GM18499 (cell line): ENCODE measurements around the gene BSN.

Experiments used
- ATAC-seq: cut with Tn5 transposase; IDR thresholded peaks from one replicate; pipeline ENCODE4 v1.9.1; 2021; ENCODE audit warnings: moderate number of reproducible peaks; ENCODE audit not compliant: insufficient read depth, unreplicated experiment

BSN gene

DNA sequence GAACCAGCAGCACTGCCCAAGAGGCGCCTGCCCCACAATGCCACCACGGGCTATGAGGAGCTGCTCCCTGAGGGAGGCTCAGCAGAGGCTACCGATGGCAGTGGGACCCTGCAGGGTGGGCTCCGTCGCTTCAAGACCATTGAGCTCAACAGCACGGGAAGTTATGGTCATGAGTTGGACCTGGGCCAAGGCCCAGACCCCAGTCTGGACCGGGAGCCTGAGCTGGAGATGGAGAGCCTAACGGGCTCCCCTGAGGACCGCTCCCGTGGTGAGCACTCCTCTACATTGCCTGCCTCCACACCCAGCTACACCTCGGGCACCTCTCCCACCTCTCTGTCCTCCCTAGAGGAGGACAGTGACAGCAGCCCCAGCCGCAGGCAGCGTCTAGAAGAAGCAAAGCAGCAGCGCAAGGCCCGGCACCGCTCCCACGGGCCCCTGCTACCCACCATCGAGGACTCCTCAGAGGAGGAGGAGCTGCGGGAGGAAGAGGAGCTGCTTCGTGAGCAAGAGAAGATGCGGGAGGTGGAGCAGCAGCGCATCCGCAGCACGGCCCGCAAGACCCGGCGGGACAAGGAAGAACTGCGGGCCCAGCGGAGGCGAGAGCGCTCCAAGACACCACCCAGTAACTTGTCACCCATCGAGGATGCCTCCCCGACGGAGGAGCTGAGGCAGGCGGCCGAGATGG lies 98.1 kb downstream of the BSN start:
- ATAC-seq, result no peak

DNA sequence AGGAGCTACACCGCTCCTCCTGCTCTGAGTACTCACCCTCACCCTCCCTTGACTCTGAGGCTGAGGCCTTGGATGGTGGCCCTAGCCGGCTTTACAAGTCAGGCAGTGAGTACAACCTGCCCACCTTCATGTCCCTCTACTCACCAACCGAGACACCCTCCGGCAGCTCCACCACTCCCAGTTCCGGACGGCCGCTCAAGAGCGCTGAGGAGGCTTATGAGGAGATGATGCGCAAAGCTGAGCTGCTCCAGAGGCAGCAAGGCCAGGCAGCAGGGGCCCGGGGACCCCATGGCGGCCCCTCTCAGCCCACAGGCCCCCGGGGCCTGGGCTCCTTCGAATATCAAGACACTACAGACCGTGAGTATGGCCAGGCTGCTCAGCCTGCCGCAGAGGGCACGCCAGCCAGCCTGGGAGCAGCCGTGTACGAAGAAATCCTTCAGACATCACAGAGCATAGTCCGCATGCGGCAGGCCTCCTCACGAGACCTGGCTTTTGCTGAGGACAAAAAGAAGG lies 98.7 kb downstream of the BSN start:
- ATAC-seq, result no peak

DNA sequence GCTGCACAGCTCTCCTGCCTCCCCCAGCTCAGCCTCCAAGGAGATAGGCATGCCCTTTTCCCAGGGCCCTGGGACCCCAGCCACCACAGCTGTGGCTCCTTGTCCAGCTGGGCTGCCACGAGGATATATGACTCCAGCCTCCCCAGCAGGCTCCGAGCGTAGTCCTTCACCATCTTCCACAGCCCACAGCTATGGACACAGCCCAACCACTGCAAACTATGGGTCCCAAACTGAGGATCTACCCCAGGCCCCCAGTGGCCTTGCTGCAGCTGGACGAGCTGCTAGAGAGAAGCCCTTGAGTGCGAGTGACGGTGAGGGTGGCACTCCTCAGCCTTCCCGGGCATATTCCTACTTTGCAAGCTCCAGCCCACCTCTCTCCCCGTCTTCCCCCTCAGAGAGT lies 99.3 kb downstream of the BSN start:
- ATAC-seq, result no peak

DNA sequence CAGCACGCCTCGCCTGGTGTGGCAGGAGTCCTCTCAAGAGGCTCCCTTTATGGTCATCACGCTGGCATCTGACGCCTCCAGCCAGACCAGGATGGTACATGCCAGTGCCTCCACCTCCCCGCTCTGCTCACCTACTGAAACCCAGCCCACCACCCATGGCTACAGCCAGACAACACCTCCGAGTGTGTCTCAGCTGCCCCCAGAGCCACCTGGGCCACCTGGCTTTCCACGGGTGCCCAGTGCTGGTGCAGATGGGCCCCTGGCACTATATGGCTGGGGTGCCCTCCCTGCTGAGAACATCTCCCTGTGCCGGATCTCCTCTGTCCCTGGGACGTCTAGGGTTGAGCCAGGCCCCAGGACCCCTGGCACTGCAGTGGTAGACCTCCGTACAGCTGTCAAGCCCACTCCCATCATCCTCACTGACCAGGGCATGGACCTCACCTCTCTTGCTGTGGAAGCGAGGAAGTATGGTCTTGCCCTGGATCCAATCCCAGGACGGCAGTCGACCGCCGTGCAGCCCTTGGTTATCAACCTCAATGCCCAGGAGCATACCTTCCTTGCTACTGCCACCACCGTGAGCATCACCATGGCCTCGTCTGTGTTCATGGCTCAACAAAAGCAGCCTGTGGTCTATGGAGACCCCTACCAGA lies 100.0 kb downstream of the BSN start:
- no peak for ATAC-seq

DNA sequence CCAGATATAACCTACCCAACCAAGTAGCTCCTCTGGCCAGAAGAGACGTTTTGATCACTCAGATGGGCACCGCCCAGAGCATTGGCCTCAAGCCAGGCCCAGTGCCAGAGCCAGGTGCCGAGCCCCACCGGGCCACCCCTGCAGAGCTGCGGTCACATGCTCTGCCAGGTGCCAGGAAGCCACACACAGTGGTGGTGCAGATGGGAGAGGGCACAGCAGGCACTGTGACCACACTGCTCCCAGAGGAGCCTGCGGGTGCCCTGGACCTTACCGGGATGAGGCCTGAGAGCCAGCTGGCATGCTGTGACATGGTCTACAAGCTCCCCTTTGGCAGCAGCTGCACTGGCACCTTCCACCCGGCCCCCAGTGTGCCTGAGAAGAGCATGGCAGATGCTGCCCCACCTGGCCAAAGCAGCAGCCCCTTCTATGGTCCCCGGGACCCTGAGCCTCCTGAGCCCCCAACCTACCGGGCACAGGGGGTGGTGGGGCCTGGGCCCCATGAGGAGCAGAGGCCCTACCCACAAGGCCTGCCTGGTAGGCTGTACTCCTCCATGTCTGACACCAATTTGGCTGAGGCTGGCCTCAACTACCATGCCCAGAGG lies 100.8 kb downstream of the BSN start:
- ATAC-seq, result no peak

DNA sequence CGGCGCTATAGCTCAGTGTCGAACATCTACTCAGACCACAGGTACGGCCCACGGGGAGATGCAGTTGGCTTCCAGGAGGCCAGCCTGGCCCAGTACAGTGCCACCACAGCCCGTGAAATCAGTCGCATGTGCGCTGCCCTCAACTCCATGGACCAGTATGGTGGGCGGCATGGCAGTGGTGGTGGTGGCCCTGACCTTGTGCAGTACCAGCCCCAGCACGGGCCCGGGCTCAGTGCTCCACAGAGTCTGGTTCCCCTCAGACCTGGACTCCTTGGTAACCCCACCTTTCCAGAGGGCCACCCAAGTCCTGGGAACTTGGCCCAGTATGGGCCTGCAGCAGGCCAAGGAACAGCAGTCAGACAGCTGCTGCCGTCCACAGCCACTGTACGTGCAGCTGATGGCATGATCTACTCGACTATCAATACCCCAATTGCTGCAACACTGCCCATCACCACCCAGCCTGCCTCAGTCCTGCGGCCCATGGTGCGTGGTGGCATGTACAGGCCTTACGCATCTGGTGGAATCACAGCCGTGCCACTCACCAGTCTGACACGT lies 101.5 kb downstream of the BSN start:
- ATAC-seq, result no peak

DNA sequence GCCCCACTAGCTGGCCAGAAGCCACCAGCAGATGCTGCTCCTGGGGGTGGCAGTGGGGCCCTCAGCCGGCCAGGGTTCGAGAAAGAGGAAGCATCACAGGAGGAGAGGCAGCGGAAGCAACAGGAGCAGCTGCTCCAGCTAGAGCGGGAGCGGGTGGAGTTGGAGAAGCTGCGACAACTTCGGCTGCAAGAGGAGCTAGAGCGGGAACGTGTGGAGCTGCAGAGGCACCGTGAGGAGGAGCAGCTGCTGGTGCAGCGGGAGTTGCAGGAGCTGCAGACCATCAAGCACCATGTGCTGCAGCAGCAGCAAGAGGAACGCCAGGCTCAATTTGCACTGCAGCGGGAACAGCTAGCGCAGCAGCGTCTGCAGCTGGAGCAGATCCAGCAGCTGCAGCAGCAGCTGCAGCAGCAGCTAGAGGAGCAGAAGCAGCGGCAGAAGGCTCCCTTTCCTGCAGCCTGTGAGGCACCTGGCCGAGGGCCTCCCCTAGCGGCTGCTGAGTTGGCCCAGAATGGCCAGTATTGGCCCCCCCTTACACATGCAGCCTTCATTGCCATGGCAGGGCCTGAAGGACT lies 102.3 kb downstream of the BSN start:
- ATAC-seq, result no peak

DNA sequence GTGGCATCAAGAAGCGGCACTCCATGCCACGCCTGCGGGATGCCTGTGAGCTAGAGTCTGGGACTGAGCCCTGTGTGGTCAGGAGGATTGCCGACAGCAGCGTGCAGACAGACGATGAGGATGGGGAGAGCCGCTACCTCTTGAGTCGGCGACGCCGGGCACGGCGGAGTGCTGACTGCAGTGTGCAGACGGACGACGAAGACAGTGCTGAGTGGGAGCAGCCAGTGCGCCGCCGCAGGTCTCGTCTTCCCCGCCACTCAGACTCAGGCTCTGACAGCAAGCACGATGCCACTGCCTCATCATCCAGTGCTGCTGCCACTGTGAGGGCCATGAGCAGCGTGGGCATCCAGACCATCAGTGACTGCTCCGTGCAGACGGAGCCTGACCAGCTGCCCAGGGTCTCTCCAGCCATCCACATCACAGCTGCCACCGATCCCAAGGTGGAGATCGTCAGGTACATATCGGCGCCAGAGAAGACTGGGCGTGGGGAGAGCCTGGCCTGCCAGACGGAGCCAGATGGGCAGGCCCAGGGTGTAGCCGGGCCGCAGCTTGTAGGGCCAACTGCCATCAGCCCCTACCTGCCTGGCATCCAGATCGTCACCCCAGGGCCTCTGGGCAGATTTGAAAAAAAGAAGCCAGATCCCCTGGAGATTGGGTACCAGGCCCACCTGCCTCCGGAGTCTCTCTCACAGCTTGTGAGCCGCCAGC lies 103.1 kb downstream of the BSN start:
- no peak for ATAC-seq

DNA sequence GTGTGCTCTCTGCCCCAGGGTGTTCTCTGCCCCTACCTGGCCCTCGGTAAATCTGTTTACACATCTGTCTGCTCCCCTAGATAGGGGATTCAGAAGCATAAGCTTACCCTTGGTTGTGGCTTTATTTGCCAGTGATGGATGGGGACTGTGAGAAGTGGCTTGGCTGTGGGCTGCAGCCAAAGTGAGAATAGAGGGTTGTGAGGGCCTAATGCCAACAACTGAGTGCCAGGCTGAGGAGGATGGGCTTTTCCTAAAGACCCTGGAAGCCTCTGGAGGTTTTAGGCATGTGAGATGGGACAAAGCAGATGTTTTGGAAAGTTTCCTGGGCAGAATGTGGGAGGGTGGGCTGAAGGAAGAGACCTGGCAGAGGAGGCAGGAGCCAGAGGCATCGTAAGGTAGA lies 104.4 kb downstream of the BSN start:
- no peak for ATAC-seq

DNA sequence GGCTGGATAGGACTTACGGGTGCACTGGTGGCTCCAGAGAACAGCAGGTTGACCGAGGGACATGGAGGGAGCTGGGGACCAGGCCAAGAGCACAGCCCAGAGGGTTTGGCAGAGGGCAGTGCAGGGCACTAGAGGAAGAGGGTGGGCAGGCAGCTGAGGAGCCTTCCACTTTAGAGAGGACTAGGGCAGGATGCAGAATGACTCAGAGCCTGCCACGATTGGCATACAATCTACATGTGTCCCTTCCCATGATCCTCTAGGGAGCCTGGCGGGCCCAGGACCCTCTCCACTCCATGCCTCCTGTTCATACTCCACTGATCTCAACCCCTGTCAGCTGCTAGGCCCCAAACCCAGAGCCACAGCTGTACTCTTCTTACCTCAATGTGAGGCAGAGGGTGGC lies 105.5 kb downstream of the BSN start:
- ATAC-seq, result no peak

DNA sequence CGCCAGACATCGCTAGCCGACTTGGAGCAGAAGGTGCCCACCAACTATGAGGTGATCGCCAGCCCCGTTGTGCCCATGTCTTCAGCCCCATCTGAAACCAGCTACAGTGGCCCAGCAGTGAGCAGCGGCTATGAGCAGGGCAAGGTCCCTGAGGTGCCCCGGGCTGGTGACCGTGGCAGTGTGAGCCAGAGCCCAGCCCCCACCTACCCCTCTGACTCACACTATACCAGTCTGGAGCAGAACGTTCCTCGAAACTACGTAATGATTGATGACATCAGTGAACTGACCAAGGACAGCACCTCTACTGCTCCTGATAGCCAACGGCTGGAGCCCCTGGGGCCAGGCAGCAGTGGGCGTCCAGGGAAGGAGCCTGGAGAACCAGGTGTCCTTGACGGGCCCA lies 107.0 kb downstream of the BSN start:
- ATAC-seq, result no peak

DNA sequence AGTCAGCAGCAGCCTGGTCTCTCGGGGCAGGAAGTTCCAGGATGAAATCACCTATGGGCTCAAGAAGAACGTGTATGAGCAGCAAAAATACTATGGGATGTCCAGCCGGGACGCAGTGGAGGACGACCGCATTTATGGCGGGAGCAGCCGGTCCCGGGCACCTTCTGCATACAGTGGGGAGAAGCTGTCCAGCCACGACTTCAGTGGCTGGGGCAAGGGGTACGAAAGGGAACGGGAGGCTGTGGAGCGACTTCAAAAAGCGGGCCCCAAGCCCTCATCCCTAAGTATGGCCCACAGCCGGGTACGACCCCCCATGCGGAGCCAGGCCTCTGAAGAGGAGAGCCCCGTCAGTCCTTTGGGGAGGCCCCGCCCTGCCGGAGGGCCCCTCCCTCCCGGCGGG lies 107.7 kb downstream of the BSN start:
- ATAC-seq, result no peak

DNA sequence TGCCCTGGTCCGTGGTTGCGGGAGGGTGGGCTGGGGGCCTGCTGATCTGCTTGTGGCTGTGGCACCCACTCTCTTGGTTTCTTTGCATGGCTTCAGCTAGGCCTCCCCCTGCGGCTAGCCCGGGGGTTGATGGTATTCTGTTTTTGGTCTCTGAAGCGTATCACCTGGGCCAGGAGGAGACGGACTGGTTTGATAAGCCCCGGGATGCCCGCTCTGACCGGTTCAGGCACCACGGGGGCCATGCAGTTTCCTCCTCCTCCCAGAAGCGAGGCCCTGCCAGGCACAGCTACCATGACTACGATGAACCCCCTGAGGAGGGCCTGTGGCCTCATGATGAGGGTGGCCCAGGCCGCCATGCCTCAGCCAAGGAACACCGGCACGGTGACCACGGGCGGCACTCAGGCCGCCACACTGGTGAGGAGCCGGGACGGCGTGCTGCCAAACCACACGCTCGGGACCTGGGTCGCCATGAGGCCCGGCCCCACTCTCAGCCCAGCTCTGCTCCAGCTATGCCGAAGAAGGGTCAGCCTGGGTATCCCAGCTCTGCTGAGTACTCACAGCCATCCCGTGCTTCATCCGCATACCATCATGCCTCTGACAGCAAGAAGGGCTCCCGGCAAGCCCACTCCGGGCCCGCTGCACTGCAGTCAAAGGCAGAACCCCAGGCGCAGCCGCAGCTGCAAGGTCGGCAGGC lies 108.6 kb downstream of the BSN start:
- no peak for ATAC-seq

DNA sequence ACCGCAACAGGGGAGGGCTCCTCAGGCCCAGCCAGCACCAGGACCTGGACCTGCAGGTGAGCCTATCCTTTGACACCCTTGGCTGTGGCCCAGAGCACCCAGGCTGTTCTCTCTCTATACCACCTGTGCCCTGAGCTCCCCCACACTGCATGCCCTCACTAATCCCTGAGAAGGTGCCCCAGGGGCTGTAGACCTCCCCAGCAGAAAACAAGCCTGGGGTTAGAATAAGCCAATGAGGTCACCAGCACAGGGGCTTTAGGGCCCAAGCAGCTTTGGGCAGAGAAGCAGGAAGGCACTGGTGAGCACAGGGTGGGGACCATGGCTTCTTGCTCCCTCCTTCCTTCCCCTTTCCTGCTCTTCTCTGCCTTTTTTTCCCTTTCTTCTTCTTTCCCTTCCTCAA lies 109.6 kb downstream of the BSN start:
- no peak for ATAC-seq

DNA sequence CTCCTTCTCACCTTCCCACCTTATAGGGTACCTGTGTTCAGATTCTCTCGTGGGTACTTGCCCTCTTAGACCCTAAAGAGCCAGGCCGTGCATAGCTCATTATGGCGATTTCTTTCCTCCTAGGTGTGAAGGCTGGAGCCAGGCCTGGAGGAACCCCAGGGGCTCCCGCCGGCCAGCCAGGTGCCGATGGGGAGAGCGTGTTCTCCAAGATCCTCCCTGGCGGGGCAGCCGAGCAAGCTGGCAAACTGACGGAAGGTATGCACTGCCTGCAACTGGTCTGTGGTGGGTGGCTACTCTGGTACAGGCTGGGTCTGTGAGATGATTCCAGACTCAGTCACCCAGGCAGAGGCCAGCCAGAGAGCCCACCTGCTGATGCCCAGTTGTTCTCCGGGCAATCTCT lies 110.0 kb downstream of the BSN start:
- no peak for ATAC-seq

DNA sequence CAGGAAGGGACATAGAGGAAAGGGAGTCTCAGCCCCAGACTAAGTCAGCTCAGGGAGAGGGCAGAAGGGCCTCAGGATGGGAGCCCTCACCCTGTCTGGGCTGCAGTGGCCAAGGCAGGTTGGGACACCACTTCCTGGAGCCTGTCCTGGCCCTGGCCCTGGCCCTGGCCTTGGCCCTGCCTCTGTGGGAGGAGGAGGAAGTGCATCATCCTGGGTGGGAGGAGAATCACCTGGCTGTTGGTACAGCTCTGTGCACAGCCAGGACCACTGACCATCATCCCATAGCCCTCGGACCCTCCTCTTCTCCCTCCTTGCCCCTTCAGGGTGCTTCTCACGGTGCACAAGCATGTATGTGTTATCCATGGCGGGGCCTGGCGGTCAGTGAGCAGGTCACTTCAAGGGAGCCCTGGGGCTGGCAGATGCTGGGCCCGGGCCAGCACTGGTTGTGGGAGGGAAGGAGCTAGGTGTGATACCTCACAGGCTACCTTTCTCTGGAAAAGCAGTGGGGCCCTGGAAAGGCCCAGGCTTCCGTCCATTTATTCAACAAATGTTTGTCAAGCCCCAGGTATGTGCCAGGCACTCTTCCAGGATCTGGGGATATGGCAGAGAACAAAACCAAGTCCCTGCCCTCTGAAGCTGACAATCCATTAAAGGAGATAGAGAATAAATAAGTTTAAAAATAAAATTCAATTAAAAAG lies 111.7 kb downstream of the BSN start:
- ATAC-seq, result no peak

DNA sequence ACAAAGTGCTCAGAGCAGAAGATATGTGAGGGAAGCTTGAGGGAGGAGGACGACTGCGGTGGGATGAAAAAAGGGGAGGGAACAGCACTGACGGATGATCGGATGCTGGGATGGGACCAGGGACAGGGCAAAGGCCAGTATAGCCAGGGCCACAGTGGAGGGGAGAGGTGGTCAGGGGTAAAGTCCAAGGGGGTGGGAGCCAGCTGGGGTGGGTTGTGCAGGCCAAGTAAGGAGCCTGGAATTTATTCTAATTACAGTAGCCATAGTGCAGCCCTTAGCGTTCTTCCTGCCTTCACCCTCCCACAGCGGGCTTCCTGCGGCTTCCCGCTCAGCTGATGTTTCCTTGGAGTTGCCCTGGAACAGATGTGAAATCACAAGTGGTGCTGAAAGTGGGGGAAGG lies 112.3 kb downstream of the BSN start:
- ATAC-seq, result no peak

DNA sequence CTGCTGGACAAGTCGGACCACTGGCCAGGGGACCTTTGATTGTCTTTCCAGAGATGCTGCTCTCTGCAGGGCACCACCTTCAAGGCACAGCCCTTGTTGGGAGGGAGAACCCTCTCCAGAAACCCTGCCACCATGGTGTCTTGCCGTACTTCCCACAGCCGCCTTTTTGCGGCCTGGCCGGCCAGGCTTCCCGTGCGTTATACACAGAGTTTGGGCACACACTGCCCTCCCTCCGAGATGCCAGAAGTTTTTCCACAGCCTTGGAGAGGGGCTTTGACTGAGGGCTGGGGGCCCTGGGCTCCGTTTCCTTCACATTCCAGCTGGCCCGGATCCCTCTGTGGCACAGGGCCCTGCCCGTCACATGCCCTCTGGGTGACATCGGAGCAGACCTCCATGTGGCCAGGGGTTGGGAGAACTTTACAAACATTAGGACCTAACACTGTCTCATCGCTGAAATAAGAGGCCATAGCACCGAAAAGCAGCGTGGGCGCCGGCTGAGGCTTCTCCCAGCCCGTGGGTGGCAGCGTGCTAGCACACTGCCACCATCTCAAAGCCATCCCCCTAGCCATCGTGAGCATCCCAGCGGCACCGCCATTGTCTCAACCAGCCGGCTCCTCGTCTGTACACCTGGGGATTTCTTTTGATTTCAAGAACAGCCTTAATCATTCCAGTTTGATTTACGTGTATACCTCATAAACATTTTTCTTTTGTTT lies 113.6 kb downstream of the BSN start:
- ATAC-seq, result no peak

DNA sequence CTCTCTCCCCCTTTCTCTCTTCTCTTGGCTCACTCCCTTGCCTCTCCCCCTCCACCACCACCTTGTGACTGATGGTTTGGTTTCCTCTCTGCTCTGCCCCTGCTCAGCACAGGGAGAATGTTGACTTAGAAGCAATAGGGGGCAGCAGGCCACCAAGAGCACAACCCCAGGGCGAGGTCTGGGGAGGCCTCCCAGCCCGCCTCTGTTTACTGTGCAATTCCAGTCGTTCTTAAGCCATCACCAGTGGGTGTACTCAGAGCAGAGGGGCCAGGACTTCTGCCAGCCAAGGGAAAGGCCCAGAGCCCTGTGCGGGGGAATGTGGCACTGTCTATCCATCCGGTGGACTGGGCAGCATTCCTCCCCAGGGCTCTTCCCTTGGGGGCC lies 114.1 kb downstream of the BSN start:
- no peak for ATAC-seq
